ENCODE data around the gene PTGS2. TPM values are rescaled to one million over a fixed set of nuclear protein-coding genes. Genes with fewer than 3 reads are reported as not detected.

Gene PTGS2
- total and polyA plus RNA-seq, 8 donors = 2.9 to 105 (median 4.7) TPM

DNA sequence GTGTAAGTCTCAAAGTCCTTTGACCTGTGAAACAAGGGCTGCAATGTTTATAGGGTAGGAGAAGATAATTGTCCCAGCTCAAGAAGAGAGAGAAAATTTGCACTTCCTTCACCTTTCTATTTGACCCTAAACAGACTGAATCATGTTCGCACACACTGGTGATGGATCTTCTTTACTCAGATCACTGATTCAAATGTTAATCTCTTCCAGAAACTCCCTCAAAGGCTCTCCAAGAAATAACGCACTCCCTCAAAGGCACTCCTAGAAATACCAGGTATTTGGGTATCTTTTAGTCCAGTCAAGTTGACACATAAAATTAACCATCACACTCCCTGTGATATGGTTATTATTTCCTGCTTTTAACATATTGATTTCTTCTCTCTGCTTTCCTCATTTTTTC is 30.5 kb upstream of the PTGS2 start:
- no peaks in the 10 kb centered on the region for H3K4me1 ChIP-seq
- intact Hi-C loops (cut with DNase I) = no loop called here
- no peaks in the 10 kb centered on the region for H3K9me3 ChIP-seq
- H3K4me3 ChIP-seq = no peak overlapping the region
- TF ChIP-seq, protein P1, sequence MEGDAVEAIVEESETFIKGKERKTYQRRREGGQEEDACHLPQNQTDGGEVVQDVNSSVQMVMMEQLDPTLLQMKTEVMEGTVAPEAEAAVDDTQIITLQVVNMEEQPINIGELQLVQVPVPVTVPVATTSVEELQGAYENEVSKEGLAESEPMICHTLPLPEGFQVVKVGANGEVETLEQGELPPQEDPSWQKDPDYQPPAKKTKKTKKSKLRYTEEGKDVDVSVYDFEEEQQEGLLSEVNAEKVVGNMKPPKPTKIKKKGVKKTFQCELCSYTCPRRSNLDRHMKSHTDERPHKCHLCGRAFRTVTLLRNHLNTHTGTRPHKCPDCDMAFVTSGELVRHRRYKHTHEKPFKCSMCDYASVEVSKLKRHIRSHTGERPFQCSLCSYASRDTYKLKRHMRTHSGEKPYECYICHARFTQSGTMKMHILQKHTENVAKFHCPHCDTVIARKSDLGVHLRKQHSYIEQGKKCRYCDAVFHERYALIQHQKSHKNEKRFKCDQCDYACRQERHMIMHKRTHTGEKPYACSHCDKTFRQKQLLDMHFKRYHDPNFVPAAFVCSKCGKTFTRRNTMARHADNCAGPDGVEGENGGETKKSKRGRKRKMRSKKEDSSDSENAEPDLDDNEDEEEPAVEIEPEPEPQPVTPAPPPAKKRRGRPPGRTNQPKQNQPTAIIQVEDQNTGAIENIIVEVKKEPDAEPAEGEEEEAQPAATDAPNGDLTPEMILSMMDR (IDR thresholded peaks at IDR 0.05) = no peak
- H3K27me3 ChIP-seq = no peaks in the 10 kb centered on the region
- no peaks in the 10 kb centered on the region for H3K36me3 ChIP-seq
- H3K27ac ChIP-seq = no peak overlapping the region
- DNase-seq (no peak), ATAC-seq (no peak)

DNA sequence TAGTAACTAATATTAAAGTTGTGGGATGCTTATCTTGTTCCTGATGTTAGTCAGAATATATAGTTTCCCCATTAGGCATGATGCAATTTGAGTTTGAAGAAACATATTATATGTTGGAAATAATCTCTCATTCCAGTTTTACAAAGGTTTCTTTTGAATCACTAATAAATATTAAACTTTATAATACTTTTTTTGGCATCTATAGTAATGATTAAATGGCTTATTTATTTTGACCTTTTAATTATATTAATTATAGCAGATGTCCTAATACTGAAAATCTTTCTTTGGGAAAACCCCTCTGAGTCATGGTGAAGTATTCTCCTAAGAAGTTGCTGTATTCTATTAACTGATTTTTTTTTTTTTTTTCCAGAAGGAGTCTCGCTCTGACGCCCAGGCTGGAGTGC is 28.5 kb upstream of the PTGS2 start:
- H3K4me1 ChIP-seq = no peaks in the 10 kb centered on the region
- H3K36me3 ChIP-seq = no peaks in the 10 kb centered on the region
- DNase-seq (no peak), ATAC-seq (no peak)
- TF ChIP-seq, protein P1 (IDR thresholded peaks at IDR 0.05) = no peak
- intact Hi-C loops (cut with DNase I) = no loop called here
- no peak overlapping the region for H3K27ac ChIP-seq
- H3K9me3 ChIP-seq = no peaks in the 10 kb centered on the region
- no peaks in the 10 kb centered on the region for H3K27me3 ChIP-seq
- no peak overlapping the region for H3K4me3 ChIP-seq

DNA sequence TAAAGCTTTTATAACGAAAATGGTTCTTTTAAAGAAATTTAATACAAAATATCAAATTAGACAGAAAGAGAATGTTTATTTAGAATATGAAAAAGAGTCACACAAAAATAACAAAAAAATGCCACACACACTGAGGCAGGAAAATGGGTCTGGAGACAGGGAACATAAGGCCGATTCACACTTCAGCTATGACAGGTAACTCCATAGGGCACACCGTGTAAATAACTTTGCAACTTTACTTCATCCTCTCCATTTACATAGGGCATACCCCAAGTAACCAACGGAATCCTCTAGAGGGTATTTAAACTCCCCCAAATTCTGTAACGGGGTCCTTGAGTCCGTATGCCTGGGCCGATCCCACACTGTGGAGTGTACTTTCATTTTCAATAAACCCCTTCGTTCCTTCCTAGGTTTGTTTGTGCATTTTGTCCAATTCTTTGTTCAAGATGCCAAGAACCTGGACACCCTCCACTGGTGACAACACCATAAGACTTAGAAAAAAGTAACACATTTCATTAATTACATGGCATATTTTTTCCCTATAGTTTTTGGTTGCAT is 23.1 kb upstream of the PTGS2 start:
- intact Hi-C loops (cut with DNase I) = no loop called here
- no peaks in the 10 kb centered on the region for H3K27me3 ChIP-seq
- no peaks in the 10 kb centered on the region for H3K4me1 ChIP-seq
- H3K27ac ChIP-seq = no peak overlapping the region
- DNase-seq (no peak), ATAC-seq (no peak)
- no peaks in the 10 kb centered on the region for H3K9me3 ChIP-seq
- no peaks in the 10 kb centered on the region for H3K36me3 ChIP-seq
- H3K4me3 ChIP-seq = no peak overlapping the region
- TF ChIP-seq, protein P1 (IDR thresholded peaks at IDR 0.05) = no peak

DNA sequence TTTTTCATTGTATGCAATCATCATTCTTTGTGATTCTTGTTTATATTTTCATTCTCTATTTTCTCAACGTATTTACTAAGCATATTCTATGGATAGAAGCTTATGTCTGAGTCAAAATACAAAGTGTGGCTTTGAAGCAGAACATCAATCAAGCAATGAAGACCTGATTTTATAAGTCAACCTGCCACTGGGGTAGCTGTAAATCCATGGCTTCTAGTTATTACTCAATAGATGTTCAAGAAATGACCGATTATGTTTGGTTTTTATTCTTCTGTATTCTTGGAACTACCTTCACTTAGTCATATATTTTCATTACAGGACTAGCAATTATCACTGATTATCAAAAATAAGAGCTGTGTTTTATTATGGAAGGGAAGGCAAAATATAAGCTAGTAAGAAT is 20.5 kb upstream of the PTGS2 start:
- no peak for ATAC-seq
- Histone ChIP-seq H3K4me3 (no peak overlapping the region), H3K9me3 (no peaks in the 10 kb centered on the region), H3K27ac (no peak overlapping the region), H3K27me3 (no peaks in the 10 kb centered on the region), H3K36me3 (no peaks in the 10 kb centered on the region), H3K4me1 (no peaks in the 10 kb centered on the region)
- TF ChIP-seq, protein P1 (IDR thresholded peaks at IDR 0.05) = no peak
- no peak for DNase-seq
- intact Hi-C loops (cut with DNase I) = no loop called here

DNA sequence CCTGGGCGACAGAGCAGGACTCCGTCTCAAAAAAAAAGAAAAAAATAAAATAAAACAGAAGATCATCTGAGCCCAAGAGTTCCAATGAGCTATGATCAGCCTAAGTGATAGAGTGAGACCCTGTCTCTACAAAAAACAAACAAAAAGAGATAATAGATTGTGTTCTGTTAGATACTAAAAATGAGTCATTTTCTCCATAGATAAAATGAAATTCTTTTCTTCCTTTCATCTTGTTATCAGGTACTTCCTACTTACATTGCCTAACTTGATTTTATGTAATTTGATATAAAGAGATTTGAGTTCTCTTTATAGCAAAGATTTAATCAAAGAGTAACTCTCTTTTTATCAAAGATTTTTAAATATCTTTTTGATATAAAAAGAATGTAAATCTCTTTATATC is 19.3 kb upstream of the PTGS2 start:
- intact Hi-C loops (cut with DNase I) = no loop called here
- no peaks in the 10 kb centered on the region for H3K9me3 ChIP-seq

More for the DNA sequence above, 19.3 kb upstream of the PTGS2 start:
- TF ChIP-seq, protein P1 (IDR thresholded peaks at IDR 0.05) = no peak
- Histone ChIP-seq H3K27me3 (no peaks in the 10 kb centered on the region), H3K4me1 (no peaks in the 10 kb centered on the region), H3K4me3 (no peak overlapping the region), H3K36me3 (no peaks in the 10 kb centered on the region), H3K27ac (no peak overlapping the region)
- ATAC-seq (no peak), DNase-seq (no peak)

All from left lung (tissue), 10 donors.